M059J (cell line): ENCODE results near the gene KSR1. TPM values are rescaled to one million over a fixed set of nuclear protein-coding genes. Genes with fewer than 3 reads are reported as not detected.
A peak's percentile ranks its signal among the peaks of the same experiment; 100 is the strongest.
"Not testable (repeated sequence)": the region's sequence is repeated elsewhere in the genome, so short reads cannot be mapped to it uniquely, and the experiment has no call there.

Experiments used
- DNase-seq: peaks from one replicate; pipeline ENCODE4 v3.0.0-alpha.2; 2012; ENCODE audit warnings: low read depth
- total RNA-seq: library from RNA; depleted of rRNA; stranded (reverse); fragments of >200 nt; shearing (Covaris generic); gene quantifications from 2 replicates; pipeline ENCODE4 v1.2.3, GENCODE V29; 2014

The KSR1 gene
- total RNA-seq, 1 experiment from 2014 or later, result 3.8 TPM

DNA sequence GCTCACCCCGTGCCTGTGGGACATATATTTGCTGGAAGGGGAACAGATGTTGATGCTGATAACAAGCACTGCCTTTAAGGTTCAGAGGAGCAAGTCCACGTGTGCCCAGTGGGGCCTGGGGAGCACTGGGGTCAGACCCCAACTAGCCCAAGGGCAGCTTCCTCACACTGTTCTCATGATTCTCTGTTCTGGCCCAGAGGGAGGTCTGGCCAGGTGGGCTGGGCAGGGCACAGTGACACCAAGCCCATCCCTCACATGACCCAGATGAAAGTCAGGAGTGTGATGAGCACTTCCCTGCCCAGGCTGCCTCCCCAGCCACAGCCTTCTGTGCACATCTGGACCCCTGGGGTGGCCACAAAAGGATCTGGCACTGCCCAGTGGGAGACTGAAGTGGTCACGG is 29.8 kb upstream of the KSR1 start:
- not testable (repeated sequence) for DNase-seq

DNA sequence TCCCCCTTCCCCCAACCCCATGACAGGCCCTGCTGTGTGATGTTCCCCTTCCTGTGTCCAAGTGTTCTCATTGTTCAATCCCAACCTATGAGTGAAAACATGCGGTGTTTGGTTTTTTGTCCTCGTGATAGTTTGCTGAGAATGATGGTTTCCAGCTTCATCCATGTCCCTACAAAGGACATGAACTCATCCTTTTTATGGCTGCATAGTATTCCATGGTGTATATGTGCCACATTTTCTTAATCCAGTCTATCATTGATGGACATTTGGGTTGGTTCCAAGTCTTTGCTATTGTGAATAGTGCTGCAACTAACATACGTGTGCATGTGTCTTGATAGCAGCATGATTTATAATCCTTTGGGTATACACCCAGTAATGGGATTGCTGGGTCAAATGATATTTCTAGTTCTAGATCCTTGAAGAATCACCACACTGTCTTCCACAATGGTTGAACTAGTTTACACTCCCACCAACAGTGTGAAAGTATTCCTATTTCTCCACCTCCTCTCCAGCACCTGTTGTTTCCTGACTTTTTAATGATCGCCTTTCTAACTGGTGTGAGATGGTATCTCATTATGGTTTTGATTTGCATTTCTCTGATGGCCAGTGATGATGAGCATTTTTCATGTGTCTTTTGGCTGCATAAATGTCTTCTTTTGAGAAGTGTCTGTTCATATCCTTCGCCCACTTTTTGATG is 28.9 kb upstream of the KSR1 start:
- DNase-seq, result not testable (repeated sequence)

DNA sequence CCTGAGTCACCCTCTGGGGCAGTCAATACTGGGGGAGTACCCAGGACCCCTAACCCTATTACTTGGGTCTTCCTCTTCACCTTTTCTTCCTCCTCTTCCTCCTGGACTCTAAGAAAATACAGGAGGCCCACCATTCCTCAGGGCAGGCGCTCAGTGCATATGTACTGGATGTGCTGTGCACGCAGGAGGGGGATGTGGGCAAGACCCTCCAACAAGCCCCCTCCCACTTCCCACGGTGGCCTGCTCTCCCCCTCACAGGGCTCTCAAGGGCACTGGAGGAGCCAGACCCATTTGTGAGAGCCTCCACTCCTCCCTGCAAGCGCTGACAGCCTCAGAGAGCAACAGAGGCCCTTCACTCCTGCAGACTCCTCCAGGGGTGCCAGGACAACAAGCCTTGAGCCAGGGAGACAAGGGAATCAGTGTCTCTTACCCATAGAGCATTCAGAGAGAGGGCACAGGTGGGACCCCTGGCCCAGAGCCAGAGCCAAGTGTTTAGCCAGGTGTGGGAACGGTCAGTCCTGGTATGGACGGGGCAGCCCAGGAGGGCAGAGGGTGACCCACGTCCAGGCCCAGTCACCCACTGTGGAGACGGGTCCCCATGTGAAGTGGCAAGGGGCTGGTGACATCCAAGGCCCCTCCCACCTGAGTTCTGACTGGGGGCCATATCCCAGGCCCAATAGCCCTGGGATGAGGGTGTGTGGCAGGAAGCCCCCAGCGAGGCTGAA is 27.3 kb upstream of the KSR1 start:
- DNase-seq, result no peak

DNA sequence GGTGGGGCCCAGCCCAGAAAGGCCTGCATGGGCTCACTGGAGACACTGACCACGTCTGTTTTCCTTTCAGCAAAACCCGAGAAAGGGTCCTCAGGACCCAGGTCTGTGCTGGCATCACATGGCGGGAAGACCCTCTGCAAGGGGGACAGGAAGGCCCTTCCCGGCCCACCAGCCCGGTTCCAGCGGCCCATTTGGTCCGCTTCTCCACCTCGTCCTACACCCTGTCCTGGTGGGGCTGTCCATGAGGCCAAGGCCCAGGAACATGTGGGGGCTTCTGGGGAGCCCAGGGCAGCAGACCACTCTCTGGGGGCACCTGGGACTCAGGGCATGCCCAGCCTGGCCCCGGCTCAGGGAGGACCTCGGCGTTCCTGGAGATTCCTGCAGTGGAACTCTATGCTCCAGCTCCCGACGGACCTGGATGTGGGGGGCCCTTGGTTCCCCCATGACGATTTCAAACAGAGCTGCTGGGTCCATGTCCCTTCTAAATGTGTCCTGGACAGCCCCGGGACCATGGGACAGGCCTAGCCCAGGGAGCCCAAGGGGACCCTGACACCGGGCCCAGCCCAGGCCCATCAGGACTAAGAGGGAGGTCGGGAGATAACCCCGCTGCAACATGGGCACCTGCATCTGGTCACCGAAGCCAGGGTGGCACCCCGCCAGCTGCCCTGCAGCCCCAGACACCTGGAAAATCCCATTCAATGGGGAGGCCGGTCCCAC is 26.4 kb upstream of the KSR1 start:
- DNase-seq, result no peak

- no peak for DNase-seq
Measured at GRCh38 chr17:27430383-27430840, 25.8 kb upstream of the KSR1 start.

- DNase-seq, result peak; percentile 57
Measured at GRCh38 chr17:27430882-27431491, 25.3 kb upstream of the KSR1 start.

DNA sequence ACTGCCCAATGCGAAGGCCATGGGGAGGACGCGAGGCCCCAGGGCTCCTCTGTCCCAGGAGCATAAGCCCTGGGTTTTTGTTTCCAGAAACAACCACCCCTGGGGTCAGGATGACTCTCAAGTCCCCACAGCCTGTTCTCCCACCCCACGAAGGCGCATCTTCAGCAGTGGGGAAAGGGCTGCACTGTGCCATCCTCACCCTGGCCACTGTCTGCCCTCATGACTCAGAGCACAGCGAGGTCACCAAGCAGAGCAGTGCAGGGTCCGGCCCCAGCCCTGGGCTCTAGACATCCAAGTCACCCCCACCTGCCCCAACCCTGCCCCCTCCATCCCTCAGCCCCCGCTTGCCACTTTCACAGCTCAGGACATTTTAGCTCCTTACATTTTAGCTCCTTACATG is 22.7 kb upstream of the KSR1 start:
- DNase-seq, result no peak

DNA sequence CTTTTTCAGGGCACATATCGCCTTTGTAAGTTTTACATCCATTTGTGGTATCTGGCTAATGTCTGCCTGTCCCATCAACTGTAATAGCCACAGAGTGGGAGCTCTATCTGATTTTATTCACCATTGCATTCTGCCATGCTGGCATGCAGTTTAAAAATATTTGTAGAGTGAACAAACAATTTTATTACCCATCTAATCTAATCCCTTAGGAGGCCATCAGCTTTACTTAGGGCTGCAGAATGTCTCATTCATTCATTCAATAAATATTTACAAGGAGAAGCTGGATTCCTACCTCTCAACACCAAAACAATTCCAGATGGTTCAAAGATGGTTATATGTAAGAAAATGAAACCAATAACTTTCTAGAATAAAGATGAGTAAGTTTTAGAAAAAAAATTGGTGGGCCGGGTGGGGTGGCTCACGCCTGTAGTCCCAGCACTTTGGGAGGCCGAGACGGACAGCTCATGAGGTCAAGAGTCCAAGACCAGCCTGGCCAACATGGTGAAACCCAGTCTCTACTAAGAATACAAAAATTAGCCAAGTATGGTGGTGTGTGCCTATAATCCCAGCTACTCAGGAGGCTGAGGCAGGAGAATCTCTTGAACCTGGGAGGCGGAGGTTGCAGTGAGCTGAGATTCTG is 20.7 kb upstream of the KSR1 start:
- not testable (repeated sequence) for DNase-seq

DNA sequence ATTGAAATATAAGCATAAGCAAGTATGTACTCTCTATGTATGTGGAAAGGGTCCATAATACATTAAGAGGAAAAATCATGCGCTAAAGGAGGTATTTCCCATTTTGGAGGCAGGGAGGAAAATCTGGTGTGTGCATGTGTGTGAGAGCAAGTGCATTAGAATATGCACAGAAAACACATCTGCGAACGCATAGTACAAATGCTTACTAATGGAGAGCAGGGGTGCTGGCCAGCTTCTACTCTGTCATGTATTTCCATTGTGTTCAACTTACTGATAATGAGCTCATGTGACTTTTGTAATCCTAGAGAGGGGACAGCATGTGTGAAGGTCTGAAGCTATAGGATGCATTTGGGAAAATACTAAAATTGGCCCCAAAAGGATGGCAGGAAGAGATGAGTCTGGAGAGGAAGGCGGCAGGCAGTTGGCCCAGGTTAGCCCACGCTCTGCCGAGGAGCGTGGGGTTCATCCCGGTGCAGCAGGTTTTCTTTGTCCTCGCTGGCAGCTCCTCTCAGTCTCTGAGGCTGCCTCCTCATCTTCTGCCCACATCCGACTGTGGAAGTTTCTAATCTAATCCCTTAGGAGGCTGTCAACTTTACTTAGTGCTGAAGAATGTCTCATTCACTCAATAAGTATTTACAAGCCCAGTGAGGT is 17.8 kb upstream of the KSR1 start:
- DNase-seq, result peak; percentile 15

DNA sequence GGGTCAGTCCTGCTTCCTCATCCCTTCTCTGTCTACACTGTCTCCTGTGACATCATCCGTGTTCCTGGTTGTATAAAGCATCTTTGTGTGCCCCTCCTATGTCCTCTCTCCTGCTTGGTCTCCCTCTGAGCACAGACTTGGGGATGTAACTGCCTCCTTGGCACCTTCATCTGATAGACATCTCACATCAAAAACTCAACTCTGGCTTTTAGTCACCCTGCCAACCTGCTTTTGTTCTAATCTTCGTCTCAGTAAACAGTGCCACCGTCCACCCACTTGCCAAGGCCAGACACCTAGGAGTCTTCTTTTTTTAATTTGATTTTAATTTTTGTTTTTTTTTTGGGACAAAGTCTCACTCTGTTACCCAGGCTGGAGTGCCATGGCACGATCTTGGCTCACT is 16.9 kb upstream of the KSR1 start:
- DNase-seq, result no peak

GRCh38 chr17:27442702-27443101 is 13.5 kb upstream of the KSR1 start:
- no peak for DNase-seq

DNA sequence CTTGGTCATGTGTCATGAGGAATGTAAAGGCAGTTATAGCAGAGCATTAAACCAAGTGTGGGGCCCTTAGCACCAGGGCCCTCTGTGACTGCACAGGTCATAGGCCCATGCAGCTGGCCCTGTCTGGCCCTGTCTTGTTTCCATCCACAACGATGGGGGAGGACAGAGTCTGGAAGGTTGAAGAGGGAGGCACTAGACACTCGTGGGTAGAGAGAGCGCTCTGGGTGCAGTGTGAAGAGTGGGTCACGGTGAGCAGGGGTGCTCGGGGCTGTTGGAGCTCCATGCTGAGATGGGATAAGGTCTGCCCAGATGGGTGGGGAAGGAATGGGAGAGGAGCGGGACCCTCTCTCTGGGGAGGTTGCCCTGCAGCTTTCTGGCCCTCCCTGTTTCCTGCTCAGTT is 12.8 kb upstream of the KSR1 start:
- DNase-seq, result no peak

DNA sequence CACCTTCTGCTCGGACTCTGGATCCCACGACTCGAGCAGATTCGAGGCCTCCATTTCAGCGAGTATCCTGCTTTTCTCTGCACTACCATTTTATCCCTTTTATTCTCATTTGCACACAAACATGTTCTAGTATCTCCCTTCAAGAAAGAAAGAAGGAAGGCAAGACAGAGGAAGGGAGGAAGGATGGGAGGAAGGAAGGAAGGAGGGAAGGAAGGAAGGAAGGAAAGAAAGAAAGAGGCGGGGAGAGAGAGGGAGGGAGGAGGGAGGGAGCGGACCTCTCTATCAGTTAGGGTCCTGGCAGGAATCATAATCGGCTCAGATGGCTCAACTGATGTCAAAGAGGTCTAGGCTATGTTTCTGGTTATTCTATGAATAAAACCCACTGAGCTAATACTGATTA is 10.3 kb upstream of the KSR1 start:
- no peak for DNase-seq

GRCh38 chr17:27446569-27447301 is 9.5 kb upstream of the KSR1 start:
- DNase-seq, result peak; percentile 76

- not testable (repeated sequence) for DNase-seq
Measured at GRCh38 chr17:27448534-27448933, 7.7 kb upstream of the KSR1 start.

- DNase-seq, result no peak
Measured at GRCh38 chr17:27449541-27449940, 6.7 kb upstream of the KSR1 start.

DNA sequence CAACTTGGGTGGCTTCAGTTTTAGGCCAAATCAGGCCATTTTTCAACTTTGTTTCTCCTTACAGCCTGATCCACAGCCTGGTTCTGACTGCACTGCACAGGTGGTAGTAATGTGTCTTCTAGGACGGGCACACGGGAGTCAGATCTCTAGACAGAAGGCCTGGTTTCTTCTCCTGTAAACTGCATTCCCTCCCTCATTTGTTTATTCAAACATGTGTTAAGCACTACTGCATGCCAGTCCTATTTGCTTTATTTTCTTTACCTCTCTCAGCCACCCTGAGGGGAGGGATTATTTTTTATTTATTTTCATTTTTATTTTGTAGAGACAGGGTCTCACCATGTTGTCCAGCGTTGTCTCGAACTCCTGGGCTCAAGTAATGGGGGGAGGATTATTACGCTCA is 6.3 kb upstream of the KSR1 start:
- no peak for DNase-seq

DNA sequence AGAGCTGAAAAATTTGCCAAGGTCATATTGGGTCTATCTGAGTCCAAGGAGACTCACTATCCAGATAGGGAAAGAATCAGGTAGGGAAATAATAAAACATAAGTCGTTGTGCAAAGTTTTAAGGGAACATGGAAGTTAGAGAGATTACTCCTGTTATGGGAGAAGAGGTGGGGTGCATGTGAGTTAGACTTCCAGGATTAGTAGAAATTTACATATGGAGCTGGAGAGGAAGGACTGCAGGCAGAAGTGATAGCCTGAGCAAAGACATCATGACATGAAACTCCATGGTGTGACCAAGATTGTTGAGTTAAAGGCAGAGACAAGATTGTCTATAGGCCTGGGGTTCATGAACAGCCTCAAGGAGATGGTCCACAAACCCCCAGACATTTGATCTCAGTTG is 5.8 kb upstream of the KSR1 start:
- no peak for DNase-seq

GRCh38 chr17:27451906-27452305 is 4.3 kb upstream of the KSR1 start:
- DNase-seq, result no peak

- DNase-seq, result no peak
Measured at GRCh38 chr17:27452828-27453227, 3.4 kb upstream of the KSR1 start.

GRCh38 chr17:27453471-27453870 is 2.8 kb upstream of the KSR1 start:
- DNase-seq, result peak; percentile 76
